PC-3 (cell line): ENCODE results near the gene PRSS27. TPM values are rescaled to one million over a fixed set of nuclear protein-coding genes. Genes with fewer than 3 reads are reported as not detected.
"Not testable (repeated sequence)": the region's sequence is repeated elsewhere in the genome, so short reads cannot be mapped to it uniquely, and the experiment has no call there.

ENCODE experiments used
- ATAC-seq: fragments of 200-7000 bp; cut with Tn5 transposase; 2 replicates; pipeline ENCODE4 v1.9.1; 2020; ENCODE audit warnings: mild to moderate bottlenecking, moderate library complexity
- BruUV-seq: library from RNA; stranded (reverse); fragments of 400-500 nt; replicated peaks from 2 replicates; lab custom pipeline; 2021; lab: Mats Ljungman, UMichigan
- CTCF ChIA-PET: fragments of 300-600 bp; sonication (Branson Sonifier 250); formaldehyde crosslinking; loops from one replicate; lab custom pipeline; 2022; ENCODE audit warnings: antibody characterized with exemption; lab: Charles Lee
- POLR2A ChIA-PET: fragments of 300-600 bp; sonication (Branson Sonifier 250); formaldehyde crosslinking; loops from one replicate; lab custom pipeline; 2022; ENCODE audit warnings: antibody characterized with exemption; ENCODE audit not compliant: unreplicated experiment; lab: Charles Lee
- DNase-seq: peaks from one replicate; pipeline ENCODE4 v3.0.0-alpha.2; 2015
- H2AFZ ChIP-seq: fragments of 300-600 bp; sonication (generic); 2 replicates; pipeline ENCODE4 v1.6.0; 2016; ENCODE audit warnings: antibody characterized with exemption, low read length
- H3F3A ChIP-seq: fragments of 300-600 bp; sonication (generic); one replicate; pipeline ENCODE4 v1.6.0; 2017; ENCODE audit warnings: antibody characterized with exemption, low read length, control low read depth, mild to moderate bottlenecking; ENCODE audit not compliant: unreplicated experiment
- H3K27ac ChIP-seq: fragments of 300-600 bp; sonication (generic); 2 replicates; pipeline ENCODE4 v1.5.1; 2016; ENCODE audit warnings: mild to moderate bottlenecking, low read length
- H3K27me3 ChIP-seq: fragments of 300-600 bp; sonication (generic); 2 replicates; pipeline ENCODE4 v1.6.1; 2016; ENCODE audit warnings: low read length, mixed read lengths
- H3K36me3 ChIP-seq: fragments of 300-600 bp; sonication (generic); 2 replicates; pipeline ENCODE4 v1.6.1; 2016; ENCODE audit warnings: low read depth, mixed run types, low read length, mixed read lengths
- H3K4me1 ChIP-seq: fragments of 300-600 bp; sonication (generic); 2 replicates; pipeline ENCODE4 v1.5.1; 2016; ENCODE audit warnings: low read length; ENCODE audit not compliant: insufficient read depth
- H3K4me2 ChIP-seq: fragments of 300-600 bp; sonication (generic); 2 replicates; pipeline ENCODE4 v1.6.0; 2016; ENCODE audit warnings: low read length
- H3K4me3 ChIP-seq: fragments of 300-600 bp; sonication (generic); 2 replicates; pipeline ENCODE4 v1.5.1; 2016; ENCODE audit warnings: mild to moderate bottlenecking, low read length, mixed read lengths
- H3K79me2 ChIP-seq: fragments of 300-600 bp; sonication (generic); 2 replicates; pipeline ENCODE4 v1.6.1; 2017; ENCODE audit warnings: low read length, mixed read lengths
- H3K9ac ChIP-seq: fragments of 300-600 bp; sonication (generic); 2 replicates; pipeline ENCODE4 v1.6.0; 2016; ENCODE audit warnings: mild to moderate bottlenecking, low read length
- H3K9me2 ChIP-seq: fragments of 300-600 bp; sonication (generic); replicated peaks from 2 replicates; pipeline ENCODE4 v1.6.1; 2016; ENCODE audit warnings: mixed run types, low read length, mixed read lengths
- H3K9me3 ChIP-seq: fragments of 300-600 bp; sonication (generic); 2 replicates; pipeline ENCODE4 v1.6.1; 2016; ENCODE audit warnings: low read length, mixed read lengths
- H4K20me1 ChIP-seq: fragments of 300-600 bp; sonication (generic); 2 replicates; pipeline ENCODE4 v1.6.1; 2016; ENCODE audit warnings: low read length, mixed read lengths
- EZH2 ChIP-seq: fragments of 300-600 bp; sonication (generic); IDR thresholded peaks from one replicate; pipeline ENCODE4 v1.6.1; 2017; ENCODE audit warnings: antibody characterized with exemption, mild to moderate bottlenecking, low read length; ENCODE audit not compliant: unreplicated experiment
- EZH2phosphoT487 ChIP-seq: fragments of 300-600 bp; sonication (generic); IDR thresholded peaks from 2 replicates; pipeline ENCODE4 v1.6.1; 2018; ENCODE audit warnings: mild to moderate bottlenecking, antibody characterized with exemption, low read length, borderline replicate concordance
- intact Hi-C: fragments of 100-400 bp; cut with micrococcal nuclease; formaldehyde crosslinking; loops from 2 replicates; pipeline ENCODE4 v1.9.0; 2023
- total RNA-seq: library from RNA; depleted of rRNA; stranded (reverse); fragments of >200 nt; gene quantifications from 2 replicates; pipeline ENCODE4 v1.2.3, GENCODE V29; 2014
- TF ChIP-seq, protein P1 (sequence below): fragments of 300-600 bp; sonication (generic); conservative IDR thresholded peaks from 2 replicates; pipeline ENCODE4 v1.5.1; 2017; ENCODE audit warnings: antibody characterized with exemption, low read depth, mild to moderate bottlenecking, low read length

PRSS27 gene
- total RNA-seq, 1 experiment from 2014 or later, result 1.2 TPM

DNA sequence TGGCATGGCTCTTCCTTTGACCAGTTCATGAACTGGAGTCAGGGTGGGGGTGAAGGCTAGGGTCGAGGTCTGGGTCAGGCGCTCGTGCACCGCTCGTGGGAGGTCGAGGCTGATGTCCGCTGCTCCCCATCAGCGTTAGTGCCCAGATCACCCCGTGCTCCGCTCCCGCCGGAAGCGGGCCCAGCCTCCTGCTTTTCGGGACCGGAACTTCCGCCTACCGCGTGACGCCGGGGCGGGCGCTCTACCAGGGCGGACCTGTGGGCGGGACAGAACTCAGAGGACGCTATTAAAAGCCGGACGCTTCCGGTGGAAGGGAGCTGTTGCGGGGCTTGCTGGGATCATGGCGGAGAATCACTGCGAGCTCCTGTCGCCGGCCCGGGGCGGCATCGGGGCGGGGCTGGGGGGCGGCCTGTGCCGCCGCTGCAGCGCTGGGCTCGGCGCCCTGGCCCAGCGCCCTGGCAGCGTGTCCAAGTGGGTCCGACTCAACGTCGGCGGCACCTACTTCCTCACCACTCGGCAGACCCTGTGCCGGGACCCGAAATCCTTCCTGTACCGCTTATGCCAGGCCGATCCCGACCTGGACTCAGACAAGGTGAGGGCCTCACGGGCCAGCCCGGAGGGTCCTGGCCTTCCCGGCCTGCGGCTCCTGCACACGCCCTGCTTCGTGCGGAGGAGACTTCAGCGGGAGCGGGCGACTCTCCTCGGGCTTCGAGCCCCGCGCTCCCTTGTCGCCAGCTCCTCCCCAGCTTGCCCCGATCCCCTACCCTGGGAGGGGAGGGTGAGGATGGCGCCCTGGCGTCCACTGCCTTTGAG, 37.6 kb downstream of the PRSS27 start, which contains the start of gene KCTD5:
Gene KCTD5, plus strand, starts transcription at position 315 of the 813 bp plus-strand sequence. Its CDS starts 26 bp downstream, at position 341.
- peak within 1 kb of the TSS; percentile 67; the same call in 1 of the 2 replicates for H2AFZ ChIP-seq
- peak within 1 kb of the TSS; percentile 95 for H3K4me2 ChIP-seq
- ATAC-seq, result peak; percentile 82
- CTCF ChIA-PET, result no interaction called here
- H3K79me2 ChIP-seq, result peaks cover 46% of the 10 kb centered on the region
- TF ChIP-seq EZH2phosphoT487 (no peak), EZH2 (no peak)
- TF ChIP-seq, protein P1, sequence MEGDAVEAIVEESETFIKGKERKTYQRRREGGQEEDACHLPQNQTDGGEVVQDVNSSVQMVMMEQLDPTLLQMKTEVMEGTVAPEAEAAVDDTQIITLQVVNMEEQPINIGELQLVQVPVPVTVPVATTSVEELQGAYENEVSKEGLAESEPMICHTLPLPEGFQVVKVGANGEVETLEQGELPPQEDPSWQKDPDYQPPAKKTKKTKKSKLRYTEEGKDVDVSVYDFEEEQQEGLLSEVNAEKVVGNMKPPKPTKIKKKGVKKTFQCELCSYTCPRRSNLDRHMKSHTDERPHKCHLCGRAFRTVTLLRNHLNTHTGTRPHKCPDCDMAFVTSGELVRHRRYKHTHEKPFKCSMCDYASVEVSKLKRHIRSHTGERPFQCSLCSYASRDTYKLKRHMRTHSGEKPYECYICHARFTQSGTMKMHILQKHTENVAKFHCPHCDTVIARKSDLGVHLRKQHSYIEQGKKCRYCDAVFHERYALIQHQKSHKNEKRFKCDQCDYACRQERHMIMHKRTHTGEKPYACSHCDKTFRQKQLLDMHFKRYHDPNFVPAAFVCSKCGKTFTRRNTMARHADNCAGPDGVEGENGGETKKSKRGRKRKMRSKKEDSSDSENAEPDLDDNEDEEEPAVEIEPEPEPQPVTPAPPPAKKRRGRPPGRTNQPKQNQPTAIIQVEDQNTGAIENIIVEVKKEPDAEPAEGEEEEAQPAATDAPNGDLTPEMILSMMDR, result no peak
- H3K9me3 ChIP-seq, result no peaks in the 10 kb centered on the region
- DNase-seq, result peak; percentile 92
- BruUV-seq, result no TSS peak
- H3K4me3 ChIP-seq, result peak within 1 kb of the TSS; percentile 99
- no peaks in the 10 kb centered on the region for H3K27me3 ChIP-seq
- H3K9ac ChIP-seq, result peak within 1 kb of the TSS; percentile 98
- peaks cover 24% of the 10 kb centered on the region for H3K4me1 ChIP-seq
- no peaks in the 10 kb centered on the region for H3K36me3 ChIP-seq
- peak within 1 kb of the TSS; percentile 96 for H3K27ac ChIP-seq
- H4K20me1 ChIP-seq, result 0 out of 2 replicates have a peak, but pooled peaks cover 5% of the 10 kb centered on the region
- no peaks in the 10 kb centered on the region for H3F3A ChIP-seq
- intact Hi-C loops, result loop anchor here (5.0 kb wide), 1 partner anchor 40 kb away; the partner anchor contains the start of gene PRSS27
- no peaks in the 10 kb centered on the region for H3K9me2 ChIP-seq
- POLR2A ChIA-PET, result interaction anchor here (0.7 to 1.0 kb wide), 2 partner anchors 9 to 287 kb away, joined by 4 to 6 read pairs; no protein-coding TSS in a partner anchor

DNA sequence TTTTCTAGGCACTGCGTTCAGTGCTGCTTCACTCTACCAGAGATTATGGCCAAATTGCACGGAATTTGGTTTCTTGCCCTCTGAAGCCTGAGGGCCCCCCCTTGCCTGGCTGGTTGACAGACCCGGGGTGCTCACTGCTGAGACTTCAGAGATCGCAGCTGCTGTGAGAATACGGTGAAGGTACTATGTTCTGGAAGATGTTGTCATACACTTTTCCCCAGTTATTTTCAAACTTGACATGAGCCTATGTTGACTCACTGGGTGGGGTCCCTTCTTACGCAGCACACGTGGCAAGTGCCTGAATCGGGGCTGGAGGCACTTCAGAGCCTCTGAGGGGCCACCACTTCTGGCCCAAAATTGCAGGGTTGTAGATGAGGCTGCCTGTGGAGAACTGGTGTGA, 39.7 kb downstream of the PRSS27 start:
- H3K9me2 ChIP-seq, POLR2A ChIA-PET, BruUV-seq, H2AFZ ChIP-seq, H3K36me3 ChIP-seq, H3K9me3 ChIP-seq, CTCF ChIA-PET, H3F3A ChIP-seq, H4K20me1 ChIP-seq, H3K27me3 ChIP-seq, H3K4me3 ChIP-seq: not testable (repeated sequence)
- Histone ChIP-seq H3K4me2 (peak overlapping the region; percentile 95), H3K27ac (peak overlapping the region; percentile 96), H3K9ac (peak overlapping the region; percentile 98), H3K79me2 (peaks cover 38% of the 10 kb centered on the region), H3K4me1 (peaks cover 33% of the 10 kb centered on the region)
- DNase-seq (peak; percentile 71), ATAC-seq (peak; percentile 33)
- intact Hi-C loops, result loop anchor here (5.0 kb wide), 1 partner anchor 42 kb away; the partner anchor contains the start of gene PRSS27

DNA sequence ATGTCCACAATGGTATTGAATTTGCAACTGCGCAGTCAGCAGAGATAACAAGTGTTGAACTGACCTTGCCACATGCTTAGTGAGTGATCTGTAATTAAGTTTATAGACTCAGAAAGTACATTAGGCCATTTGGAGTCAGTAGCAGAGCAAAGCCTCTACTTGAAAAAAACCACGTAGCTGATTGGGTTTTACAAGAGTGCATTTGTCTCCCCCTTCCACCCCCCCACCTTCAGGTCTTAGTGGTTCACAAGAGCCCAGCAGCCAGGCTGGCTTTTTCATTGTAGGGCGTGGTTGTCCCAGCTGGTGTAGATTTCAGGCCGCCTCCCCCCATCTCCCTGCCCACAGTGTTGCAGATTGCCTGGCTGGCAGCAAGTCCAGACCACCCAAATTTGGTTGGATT, 40.1 kb downstream of the PRSS27 start:
- BruUV-seq, H3K9me2 ChIP-seq, H3F3A ChIP-seq, H3K36me3 ChIP-seq, ATAC-seq, DNase-seq, POLR2A ChIA-PET, H3K27me3 ChIP-seq, CTCF ChIA-PET, H3K9me3 ChIP-seq, H3K4me3 ChIP-seq, H2AFZ ChIP-seq, H4K20me1 ChIP-seq: not testable (repeated sequence)
- peak overlapping the region; percentile 95 for H3K4me2 ChIP-seq
- peak overlapping the region; percentile 61 for H3K9ac ChIP-seq
- peaks cover 36% of the 10 kb centered on the region for H3K79me2 ChIP-seq
- intact Hi-C loops, result loop anchor here (5.0 kb wide), 1 partner anchor 42 kb away; the partner anchor contains the start of gene PRSS27
- H3K4me1 ChIP-seq, result peaks cover 33% of the 10 kb centered on the region
- H3K27ac ChIP-seq, result peak overlapping the region; percentile 96

DNA sequence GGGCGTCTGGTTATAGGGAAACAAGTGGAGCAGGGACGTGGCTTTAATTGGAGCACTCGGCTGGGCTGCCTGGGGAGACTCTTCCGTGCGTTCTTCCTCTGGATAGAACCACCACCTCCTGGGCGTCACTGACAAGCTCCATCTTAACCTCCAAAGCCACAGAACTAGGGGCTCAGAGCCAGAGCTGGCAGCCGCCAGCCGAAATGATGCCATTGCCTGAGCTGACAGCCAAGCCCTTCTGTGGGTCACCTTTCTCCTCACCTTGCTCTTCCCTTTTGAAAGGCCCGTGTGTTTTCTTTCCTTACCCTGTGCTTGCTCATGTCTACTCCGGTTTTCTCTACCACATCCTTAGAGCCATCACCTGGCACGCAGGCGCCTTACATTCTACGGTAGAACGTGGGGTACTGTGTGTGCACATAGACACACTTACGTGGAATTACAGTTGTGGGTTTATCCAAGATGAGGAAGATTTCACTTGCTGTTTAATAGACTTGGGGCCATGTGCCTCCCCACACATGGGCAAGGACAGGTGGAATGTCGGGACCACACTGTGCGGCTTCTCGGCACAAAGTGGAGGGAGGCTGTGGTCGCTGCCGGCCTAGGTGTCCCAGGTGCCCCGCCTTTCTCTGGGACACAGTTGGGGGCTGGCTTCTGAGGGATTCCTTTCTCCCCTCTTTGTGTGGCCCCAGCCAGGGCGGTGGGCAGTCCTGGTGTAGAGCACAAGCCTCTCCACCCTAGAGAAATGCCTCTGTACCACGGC, 41.6 kb downstream of the PRSS27 start:
- intact Hi-C loops, H3K9me3 ChIP-seq, H3K9ac ChIP-seq, BruUV-seq, ATAC-seq, H3F3A ChIP-seq, H3K4me3 ChIP-seq, H2AFZ ChIP-seq, H3K36me3 ChIP-seq, CTCF ChIA-PET, H3K4me2 ChIP-seq, H3K27me3 ChIP-seq, DNase-seq, H4K20me1 ChIP-seq, H3K27ac ChIP-seq, POLR2A ChIA-PET, H3K9me2 ChIP-seq: not testable (repeated sequence)
- Histone ChIP-seq H3K4me1 (peaks cover 37% of the 10 kb centered on the region), H3K79me2 (peaks cover 26% of the 10 kb centered on the region)

DNA sequence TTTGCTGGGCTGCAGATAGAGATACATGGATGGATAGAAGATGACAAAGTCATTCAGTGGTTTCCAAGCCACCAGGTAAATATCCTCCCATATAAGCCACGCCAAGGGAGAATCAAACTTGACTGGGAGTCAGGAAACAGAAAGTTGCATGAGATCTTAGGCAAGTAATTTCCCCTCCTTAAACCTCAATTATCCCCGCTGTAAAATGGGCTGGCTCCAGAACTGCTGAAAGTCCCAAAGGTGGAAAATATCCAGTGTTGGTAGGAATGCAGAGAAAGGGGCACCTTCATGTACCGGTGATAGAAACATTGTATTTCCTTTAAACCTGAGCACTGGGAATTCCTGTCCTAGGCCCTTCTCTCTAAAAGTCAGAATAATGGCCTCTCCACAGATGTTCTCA, 43.1 kb downstream of the PRSS27 start:
- CTCF ChIA-PET, H3K27ac ChIP-seq, H3K36me3 ChIP-seq, POLR2A ChIA-PET, H3K9ac ChIP-seq, intact Hi-C loops, H3K4me3 ChIP-seq, BruUV-seq, H3K4me2 ChIP-seq, H3K9me2 ChIP-seq, H3K27me3 ChIP-seq, H3F3A ChIP-seq, ATAC-seq, H3K9me3 ChIP-seq, H4K20me1 ChIP-seq, DNase-seq, H2AFZ ChIP-seq: not testable (repeated sequence)
- Histone ChIP-seq H3K79me2 (peaks cover 19% of the 10 kb centered on the region), H3K4me1 (peaks cover 39% of the 10 kb centered on the region)
